Right hindlimb (tissue), 1 donor: ENCODE measurements around the gene EPN2.
"Not testable (repeated sequence)": the region's sequence is repeated elsewhere in the genome, so short reads cannot be mapped to it uniquely, and the experiment has no call there.

Experiments used
- DNase-seq: peaks from one replicate; pipeline ENCODE4 v3.0.0-alpha.2; 2018

EPN2 gene

DNA sequence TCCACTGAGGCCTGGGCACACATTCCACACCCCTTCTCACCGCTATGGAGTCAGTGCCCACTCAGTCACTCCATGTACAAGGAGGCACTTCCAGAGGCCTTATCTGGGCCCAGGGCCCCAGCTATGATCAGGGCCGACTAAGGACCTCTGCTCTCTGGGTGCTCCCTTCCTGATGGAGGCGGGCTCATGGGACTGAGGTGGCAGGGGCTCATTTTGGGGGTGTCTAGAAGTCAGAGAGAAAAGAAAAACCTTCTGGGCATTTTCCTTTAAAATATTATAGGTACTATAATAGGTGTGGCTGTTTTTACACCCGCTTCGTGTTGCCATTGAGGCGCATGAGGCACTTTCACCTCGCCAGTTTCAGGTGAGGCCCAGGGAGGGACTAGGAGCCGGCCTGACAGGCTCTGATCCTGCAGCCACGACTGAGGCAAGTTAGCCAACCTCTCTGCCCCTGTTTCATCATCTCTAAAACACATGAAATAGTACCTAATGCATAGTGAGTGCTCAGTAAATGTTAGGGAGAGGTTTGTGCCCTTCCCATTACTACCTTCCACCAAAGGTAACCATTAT lies 111.0 kb downstream of the EPN2 start:
- no peak for DNase-seq

DNA sequence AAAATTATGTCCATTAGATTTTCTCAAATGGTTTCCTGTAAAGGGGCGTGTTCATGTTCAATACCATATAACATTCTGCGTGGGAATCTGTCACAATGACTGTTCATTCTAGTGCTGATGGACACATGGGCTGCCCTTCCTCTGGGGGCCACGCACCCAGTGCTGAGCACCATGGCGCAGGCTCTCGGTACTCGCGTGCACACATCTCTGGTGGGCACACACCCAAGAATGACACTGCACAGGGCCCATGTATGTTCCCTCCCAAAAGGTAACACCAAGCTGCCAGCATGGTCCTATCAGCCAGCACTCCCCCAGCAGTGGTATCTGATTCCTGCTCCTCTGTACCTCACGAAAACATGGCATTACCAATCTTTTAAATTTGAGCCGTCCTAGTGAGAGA lies 111.6 kb downstream of the EPN2 start:
- DNase-seq = peak; percentile 19

DNA sequence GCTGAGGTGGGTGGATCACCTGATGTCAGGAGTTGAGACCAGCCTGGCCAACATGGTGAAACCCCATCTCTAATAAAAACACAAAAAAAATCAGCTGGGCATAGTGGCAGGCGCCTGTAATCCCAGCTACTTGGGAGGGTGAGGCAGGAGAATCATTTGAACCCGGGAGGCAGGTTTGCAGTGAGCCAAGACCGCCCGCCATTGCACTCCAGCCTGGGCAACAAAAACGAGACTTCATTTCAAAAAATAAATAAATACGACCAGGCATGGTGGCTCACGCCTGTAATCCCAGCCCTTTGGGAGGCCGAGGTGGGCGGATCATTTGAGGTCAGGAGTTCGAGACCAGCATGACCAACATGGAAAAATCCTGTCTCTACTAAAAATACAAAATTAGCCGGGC lies 116.2 kb downstream of the EPN2 start:
- not testable (repeated sequence) for DNase-seq

DNA sequence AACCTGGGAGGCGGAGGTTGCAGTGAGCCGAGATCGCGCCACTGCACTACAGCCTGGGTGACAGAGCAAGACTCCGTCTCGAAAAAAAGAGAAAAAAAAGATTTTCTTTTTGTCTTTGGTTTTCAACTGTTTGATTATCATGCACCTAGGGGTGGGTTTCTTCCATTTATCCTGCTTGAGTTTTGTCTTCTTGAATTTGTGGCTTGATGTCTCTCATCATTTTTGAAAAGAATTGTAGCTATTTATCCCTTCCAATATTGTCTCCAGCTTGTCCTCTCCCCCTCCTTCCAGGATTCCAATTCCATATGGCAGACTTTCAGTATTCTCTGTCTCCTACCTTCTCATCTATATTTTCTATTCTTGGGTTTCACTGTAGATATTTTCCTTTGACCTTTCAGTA lies 117.6 kb downstream of the EPN2 start:
- no peak for DNase-seq

DNA sequence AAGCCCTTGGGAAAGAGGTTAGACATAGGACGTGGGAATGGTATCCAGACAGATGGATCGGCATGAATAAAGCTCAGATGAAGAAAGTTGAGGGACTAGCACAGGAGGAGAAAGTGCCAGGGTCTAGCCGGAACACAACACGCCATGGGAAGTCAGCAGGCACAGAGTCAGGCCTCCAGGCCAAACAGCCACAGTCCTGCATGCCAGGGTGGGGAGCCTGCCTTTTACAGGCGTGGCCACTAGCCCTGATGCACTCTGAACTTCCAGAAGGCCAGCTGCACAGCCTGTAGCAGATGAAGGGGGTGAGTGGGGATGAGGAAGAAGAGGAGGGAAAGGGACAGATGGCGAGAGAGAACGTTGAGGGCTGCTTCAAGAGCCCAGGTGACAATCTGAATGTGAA lies 120.2 kb downstream of the EPN2 start:
- no peak for DNase-seq

DNA sequence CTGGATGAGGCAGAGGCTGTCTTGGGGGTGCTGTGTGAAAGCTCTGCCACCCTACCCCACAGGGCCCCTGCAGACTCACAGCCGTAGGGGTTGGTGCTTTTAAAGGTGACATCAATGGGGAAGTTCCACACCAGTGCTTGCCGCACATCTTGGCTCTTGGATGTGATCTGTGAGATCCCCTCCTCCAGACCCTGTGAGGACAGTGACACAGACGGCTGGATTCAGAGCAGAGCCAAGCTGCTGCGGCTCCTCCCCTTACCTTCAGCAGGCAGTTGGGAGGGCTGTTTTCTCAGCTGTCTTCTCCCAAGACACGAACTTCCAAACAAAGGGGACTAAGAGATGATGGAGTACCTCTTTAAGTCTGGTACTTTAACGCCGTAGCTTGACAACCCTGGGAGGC lies 120.6 kb downstream of the EPN2 start:
- DNase-seq = peak; percentile 9

DNA sequence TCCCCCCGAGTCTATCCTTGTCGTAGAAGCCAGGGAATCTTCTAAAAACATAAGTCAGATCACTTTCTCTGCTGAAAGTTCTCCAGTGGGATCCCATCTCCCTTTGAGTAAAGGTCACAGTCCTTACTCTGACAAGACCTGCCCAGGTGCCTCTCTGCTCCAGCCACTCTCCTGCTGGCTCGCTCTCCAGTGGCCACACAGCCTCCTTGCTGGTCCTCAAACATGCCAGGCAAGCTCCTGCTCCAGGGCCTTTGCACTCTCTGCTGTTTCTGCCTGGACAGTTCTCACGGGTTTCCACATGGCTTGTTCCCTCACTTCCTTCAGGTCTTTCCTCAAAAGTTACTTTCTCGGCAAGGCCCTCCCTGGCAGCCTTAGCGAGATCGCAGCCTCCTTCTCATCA lies 122.0 kb downstream of the EPN2 start:
- DNase-seq = peak; percentile 11

DNA sequence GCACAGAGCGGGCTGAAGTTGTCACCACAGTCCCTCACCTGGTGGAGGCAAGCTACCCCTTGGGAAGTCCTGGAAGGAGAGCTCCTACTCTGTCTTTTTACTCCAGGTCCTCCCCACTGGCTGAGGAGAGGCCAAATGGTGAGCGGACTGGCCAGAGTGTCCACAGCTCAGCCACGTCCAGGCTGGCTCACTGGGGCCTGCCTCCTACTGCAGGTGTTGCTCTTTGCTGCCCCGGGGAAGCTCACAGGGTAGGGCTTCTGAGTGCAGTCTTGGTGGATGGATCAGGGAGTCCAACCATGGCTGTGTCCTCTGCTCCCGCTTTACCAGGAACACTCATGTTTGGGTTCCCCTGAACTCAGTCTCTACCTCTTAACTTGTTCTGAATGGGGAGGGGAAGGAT lies 122.7 kb downstream of the EPN2 start:
- DNase-seq = peak; percentile 14

DNA sequence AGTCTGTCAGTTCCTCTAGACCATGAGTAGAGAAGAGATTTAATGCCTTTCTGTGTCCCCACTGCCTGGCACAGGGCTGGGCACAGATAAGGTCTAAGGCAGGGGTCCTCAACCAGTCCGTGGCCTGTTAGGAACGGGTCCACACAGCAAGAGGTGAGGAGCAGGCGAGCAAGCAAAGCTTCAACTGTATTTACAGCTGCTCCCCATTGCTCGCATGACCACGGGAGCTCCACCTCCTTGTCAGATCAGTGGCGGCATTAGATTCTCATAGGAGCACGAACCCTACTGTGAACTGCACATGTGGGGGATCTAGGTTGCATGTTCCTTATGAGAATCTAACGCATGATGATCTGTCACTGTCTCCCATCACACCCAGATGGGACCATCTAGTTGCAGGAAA lies 123.6 kb downstream of the EPN2 start:
- no peak for DNase-seq

DNA sequence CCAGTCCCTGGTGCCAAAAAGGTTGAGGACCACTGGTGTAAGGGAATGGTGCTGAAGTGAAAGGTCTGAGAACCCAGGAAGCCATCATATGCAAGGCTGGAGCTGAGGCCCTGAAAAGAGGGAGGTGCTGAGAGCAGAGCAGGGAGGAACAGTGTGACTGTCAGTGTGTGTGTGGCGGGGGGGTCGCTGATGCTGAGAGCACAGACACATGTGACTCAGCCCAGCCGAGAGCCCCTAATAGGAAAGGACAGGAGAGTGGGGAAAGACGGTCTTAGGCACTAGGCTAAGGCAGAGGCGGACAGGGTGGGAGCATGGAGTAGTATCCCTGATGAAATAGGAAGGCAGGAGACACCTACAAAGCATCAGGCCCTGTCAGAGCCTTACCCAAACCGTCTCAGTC lies 124.2 kb downstream of the EPN2 start:
- DNase-seq = peak; percentile 19

DNA sequence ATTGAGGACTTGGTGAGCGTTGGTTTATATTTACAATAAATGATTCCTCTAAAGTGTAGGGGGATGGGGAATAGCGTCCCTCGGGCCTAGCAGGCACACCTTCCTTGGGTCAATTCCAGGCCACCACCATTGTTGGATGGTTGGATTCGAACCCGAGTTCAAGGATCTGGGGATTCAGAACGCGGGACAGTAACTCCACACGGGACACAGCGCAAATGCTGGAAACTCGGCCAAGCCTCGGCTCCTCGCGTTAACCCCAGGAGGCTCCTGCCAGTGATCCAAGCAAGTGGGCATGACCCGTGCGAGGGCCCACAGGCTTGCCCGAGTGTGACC lies 124.7 kb downstream of the EPN2 start:
- DNase-seq = no peak

DNA sequence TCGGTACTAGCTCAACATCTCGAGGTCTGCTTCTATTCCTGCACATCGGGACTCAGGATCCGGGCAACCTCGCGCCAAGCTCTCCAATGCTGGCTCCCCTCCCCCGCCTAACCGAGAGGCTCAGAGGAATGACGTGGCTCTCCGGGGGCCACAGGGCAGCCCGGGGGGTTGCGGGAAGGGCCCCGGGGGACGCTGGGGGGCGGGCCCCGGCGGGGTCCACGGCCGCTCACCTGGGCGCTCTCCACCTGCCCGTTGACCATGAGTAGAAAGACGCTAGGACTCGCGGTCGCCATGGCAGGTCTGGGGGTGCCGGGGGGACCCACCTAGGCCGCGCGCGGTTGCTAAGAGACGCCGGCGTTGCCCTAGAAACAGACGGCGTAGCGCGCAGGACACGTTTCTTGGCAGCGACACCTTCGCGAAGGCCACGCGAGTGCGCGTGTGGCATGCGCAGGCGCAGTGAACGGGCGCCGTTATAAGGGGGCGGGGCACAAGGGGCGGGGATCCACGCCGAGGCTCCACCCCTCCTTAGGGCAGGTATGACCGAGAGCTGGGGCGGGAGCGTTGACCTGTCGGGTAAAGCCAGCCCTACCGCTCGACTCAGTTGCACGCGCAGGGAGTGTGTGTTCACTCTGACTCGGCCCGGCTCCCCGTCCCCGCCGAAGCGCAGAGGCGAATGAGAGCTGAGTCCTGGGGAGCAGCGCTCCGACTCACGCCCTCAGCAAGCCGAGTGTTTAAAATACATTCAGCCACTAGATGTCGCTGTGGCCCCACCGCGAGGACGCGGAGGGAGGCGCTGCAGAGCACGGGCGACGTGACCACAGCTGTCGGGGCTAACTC lies 125.3 kb downstream of the EPN2 start, which contains the start of gene B9D1:
Gene B9D1 (minus strand): TSS at position 447 of the 837 bp plus-strand sequence. CDS start 154 bp downstream, at position 293.
- DNase-seq = peak; percentile 95

DNA sequence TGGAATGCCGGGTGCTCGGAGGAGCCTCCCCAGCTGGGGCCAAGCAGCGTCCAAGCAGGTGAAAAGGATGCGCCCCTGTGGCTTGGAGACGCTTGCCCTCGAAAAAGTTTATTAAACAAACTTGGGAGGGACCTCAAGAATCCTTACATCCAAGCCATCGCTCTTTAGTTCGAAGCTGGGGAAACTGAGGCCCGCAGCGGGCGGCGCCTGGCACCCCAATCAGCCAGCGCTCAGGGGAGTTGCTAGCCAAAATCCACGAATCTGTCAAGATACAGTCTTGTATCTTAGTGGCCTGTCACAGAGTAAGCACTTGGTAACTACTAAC lies 125.9 kb downstream of the EPN2 start:
- no peak for DNase-seq

DNA sequence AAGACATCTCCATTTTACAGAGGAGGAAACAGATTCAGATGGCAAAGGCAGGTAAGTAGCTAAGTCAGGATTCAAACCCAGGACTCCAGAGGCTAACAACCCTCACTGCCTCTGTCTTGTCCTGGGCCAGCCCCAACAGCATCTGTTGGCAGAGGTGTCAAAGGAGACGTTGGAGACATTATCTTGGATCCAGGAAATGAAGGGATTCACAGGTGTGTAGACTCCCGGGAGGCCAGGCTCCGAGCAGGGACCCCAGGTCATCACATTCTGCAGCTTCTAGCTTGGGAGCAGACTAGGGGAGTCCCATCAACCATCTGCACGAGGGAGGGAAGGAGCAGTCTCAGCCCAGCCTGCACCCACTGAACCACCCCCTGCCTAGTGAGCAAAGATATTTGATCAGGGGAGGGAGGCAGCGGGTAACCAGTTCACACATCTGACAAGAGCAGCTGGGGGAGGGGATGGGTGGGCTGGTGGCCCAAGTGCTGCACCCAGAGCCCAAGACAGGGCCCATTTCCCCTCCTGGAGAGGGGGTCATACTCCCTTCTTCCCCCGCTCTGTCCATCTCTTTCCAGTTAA lies 126.4 kb downstream of the EPN2 start:
- DNase-seq = peak; percentile 19

DNA sequence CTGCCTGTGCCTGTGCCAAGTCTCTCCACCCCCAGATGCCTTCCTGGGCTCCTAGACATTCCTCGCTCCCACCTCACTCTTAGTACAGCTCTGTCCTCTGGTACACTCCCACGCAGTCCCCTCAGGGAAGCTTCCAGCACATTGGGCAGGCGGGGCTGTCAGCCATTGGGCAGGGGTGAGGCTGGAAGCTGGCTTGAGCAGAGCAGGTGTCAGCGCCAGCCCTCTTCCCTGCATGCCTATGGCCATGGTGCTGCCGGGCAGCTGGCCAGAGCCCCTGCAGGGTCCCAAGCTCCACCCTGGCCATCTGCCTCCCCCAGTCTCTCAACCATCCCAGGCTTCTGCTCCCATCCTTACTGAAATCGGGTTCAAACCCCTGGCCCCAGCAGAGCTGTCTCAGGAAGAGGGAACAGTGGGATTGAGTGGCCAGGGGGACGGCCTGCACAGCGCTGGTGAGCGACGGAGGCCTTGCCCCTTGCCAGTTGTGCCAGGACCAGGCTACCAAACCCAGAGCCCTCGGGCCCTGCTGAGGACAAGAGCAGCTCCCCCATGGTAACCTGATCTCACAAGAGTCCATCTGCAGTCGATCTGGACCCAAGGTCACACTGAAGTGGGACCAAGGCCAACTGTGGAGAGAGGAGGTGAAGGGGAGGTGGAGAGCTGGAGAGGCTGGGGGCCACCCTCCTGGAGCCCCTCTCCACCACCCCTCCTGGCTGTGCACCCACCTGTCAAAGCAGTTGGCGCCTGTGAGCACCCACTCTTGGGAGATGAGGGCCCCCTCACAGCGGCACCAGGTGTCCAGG lies 127.7 kb downstream of the EPN2 start:
- DNase-seq = peak; percentile 62

DNA sequence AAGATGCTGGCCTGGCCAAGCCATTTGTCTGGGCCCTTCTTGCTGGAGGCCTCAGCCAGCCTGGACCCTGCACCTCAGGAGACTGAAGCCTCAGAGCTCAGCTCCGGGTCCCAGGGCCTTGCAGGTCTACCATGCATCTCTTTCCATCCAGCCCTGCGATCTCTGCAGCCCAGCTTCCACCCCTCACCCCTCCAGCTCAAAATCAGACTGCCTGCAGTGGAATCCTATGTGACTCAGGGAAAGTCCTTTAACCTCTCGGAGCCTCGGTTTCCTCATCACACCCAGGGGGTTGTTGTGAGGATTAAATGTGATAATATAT lies 128.3 kb downstream of the EPN2 start:
- peak; percentile 7 for DNase-seq

DNA sequence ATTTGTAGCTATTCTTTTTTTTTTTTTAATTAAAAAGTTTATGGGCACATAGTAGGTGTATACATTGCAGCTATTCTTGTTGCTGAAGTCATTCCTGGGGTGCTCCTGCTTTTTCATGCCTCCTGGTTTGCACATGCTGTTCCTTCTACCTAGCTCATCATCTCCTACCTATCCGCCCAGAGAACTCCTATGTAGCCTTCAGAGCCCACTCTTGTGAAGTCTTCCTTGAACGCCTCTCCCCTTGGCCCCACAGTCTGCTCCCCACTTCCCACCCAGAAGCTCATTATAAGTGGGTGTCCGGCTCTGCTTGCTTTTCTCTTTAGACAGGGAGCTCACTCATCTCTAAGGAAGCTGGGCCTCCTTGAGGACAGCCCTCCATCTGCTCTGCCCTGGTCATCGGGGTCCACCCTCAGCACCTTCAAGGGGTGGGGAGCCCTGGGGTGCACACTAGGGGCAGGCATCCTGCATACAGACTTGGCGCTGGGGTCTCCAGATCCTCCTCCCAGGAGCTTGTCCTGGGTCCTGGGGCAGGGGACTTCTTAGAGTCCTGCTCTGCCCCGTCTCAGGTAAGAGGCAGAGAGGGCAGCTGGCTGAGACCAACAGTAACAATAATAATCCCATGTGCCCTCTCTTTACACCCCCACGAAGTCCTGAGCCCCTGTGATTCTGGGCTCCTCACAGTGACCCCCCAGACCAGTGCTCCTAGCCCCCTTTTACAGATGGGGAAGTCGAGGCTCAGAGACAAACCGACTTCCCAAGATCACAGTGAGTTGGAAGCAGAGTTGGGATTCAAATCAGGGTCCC lies 128.9 kb downstream of the EPN2 start:
- peak; percentile 7 for DNase-seq

DNA sequence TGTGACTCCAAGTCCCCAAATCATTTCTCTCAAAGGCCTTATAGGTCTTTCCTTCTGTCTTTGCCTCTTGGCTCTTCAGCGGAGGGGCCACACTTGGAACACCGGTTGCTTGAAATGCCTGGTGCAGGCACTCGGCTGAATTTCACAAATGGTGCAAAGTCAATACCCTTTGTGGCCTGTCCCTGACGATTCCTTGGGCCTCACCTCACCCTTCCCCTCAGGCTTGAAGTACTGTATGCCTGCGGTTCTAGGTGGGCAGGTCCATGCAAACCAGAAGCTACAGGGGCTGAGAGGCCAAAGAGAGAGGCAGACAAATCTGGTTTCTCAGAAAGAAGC lies 129.4 kb downstream of the EPN2 start:
- peak; percentile 6 for DNase-seq

DNA sequence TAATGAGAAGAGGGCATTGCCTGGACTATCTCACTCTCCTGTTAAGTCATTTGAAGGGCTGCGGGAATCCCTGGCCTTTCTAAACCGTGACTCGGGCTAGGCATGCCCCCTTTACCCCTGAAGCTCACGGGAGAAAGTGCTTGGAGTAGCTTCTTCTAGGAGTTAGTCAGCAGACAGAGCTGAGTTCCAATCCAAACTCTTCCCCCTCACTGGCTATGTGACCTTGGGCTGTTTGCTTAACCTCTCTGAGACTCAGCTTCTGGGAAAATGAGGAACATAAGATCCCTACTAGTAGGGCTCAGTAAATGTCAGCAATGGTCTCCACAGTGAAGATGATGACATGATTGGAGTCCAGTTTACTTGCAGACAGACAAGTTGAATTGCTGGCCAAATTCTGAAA lies 131.1 kb downstream of the EPN2 start:
- no peak for DNase-seq

DNA sequence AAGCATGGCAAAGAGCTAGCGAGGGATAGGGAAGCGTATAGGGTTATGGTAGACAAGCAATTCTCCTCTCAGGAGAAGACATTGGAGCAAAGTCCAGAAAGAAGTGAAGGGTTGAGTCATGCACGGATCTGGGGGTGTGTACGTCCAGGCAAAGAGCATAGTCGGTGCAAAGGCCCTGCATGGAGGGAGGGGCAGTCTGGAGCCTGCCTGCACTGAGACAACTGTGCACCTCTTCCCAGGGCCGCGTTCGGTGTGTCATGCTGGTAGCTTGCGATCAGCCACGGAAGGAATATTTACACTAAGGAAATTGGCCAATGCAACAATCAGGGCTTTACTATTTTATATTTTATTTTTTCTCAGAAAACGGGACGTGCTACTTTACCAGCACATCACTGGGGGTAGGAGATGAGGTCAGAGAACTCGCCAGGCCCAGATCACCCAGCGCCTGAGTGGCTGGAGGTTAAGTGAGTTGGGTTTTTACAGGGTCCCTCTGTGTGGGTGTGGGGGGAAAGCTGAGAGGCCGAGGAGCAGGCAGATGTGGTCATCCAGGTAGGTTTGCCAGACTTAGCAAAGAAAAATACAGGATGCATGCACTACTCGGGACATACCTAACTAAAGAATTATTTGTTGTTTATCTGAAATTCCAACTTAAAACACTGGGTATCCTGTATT lies 132.1 kb downstream of the EPN2 start:
- DNase-seq = peak; percentile 12

DNA sequence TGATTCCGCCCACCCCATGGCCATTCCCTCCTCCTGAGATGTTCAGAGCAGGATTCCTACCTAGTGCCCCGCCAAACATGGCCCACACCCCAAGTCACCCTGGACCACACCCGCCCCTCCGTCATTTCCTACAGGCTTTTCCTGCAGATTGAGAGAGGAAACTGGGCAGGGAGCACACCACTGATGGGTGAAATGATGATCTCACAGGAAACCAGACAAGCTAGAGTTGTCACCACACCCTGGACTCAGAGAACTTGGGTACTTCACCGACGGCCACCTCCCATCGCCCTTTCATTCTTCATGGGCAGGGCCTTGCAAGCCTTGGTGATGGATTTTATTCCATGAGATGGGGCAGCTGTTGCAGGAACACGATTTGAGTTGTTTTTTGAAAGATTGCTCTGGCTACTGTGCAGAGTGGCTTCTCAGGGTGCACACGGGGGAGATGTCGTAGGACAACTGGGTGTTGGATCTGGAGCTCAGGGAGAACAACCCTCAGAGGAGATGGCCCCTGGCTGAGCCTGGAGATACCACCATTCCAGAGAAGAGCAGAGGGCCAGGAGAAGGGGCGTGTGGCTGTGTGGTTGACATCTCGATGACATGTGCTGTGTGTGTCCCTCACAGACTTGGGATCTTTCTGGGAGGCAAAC lies 132.8 kb downstream of the EPN2 start:
- DNase-seq = peak; percentile 21

DNA sequence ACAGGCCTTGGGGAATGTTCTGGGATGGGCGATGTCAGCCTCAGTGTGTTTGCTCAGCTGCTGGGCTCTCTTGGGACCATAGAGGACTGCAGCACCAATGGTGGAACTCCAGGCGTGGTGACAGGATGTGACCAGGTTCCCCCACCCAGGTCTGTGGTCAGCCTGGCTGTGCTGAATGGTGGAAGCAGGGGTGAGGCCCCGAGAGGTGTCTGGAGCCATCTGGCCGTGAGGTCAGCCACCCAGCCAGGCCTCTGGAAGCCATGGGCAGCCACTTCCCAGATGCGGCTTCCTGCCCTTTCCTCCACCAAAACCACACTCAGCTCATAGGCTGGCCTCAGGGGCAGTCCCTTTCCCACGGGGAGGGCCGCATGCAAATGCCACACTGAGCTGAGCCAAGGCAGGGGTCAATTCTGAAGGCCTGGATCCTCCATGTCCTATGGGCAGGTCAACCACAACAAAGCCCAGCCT lies 133.4 kb downstream of the EPN2 start:
- DNase-seq = peak; percentile 54
